A549 (cell line): Measurements from ENCODE around the gene TLR1. TPM values are rescaled to one million over a fixed set of nuclear protein-coding genes. Genes with fewer than 3 reads are reported as not detected.
"Not testable (repeated sequence)": the region's sequence is repeated elsewhere in the genome, so short reads cannot be mapped to it uniquely, and the experiment has no call there.

ENCODE experiments used
- ATAC-seq, 2 experiments: fragments of 200-7000 bp in 1 of 2; fragments of >200 bp in 1 of 2; cut with Nextera tagmentation in 1 of 2; cut with Tn5 transposase in 1 of 2; 3 replicates each; pipeline versions ENCODE4 v1.8.0 to v1.9.1; 2018 to 2020; ENCODE audit warnings: mild to moderate bottlenecking in 1 of 2, moderate library complexity in 1 of 2
- CTCF ChIA-PET: fragments of 300-600 bp; sonication (Branson Sonifier 250); formaldehyde crosslinking; extraction: SDS; loops from one replicate; lab custom pipeline; 2021; ENCODE audit warnings: antibody characterized with exemption, inconsistent platforms; lab: Yijun Ruan, JAX
- POLR2A ChIA-PET: fragments of 350-600 bp; formaldehyde crosslinking; extraction: SDS; loops from one replicate; lab custom pipeline; 2021; ENCODE audit warnings: antibody characterized with exemption, inconsistent platforms; lab: Yijun Ruan, JAX
- DNase-seq, 2 experiments: peaks; one replicate each; pipeline versions ENCODE4 v3.0.0 to v3.0.0-alpha.2; 2011 to 2016; ENCODE audit warnings: low read depth in 1 of 2, low spot score in 1 of 2
- FAIRE-seq: peaks from 2 replicates; lab custom pipeline; 2011; peaks lifted over from hg19 to GRCh38; lab: Jason Lieb, UNC
- H3K27ac ChIP-seq, 2 experiments: fragments of >200 bp; sonication (Bioruptor Twin); formaldehyde crosslinking; 3 replicates each; pipeline ENCODE4 v1.5.1; 2016 to 2017
- H3K4me1 ChIP-seq: fragments of >200 bp; sonication (Bioruptor Twin); formaldehyde crosslinking; 3 replicates; pipeline ENCODE4 v1.6.1; 2016
- H3K4me2 ChIP-seq: fragments of >200 bp; sonication (Bioruptor Twin); formaldehyde crosslinking; 3 replicates; pipeline ENCODE4 v1.6.1; 2016
- H3K4me3 ChIP-seq: fragments of >200 bp; sonication (Bioruptor Twin); formaldehyde crosslinking; 3 replicates; pipeline ENCODE4 v1.5.1; 2016
- H3K9me3 ChIP-seq: fragments of >200 bp; sonication (Bioruptor Twin); formaldehyde crosslinking; 3 replicates; pipeline ENCODE4 v1.6.1; 2016
- BCL3 ChIP-seq: fragments of >200 bp; sonication (Bioruptor Twin); formaldehyde crosslinking; IDR thresholded peaks from 3 replicates; pipeline ENCODE4 v1.6.1; 2016
- CBX8 ChIP-seq: fragments of 200-600 bp; sonication (generic); IDR thresholded peaks from 2 replicates; pipeline ENCODE4 v1.6.1; 2016
- CHD2 ChIP-seq: fragments of 150-350 bp; IDR thresholded peaks from 2 replicates; pipeline ENCODE4 v1.6.1; 2014; ENCODE audit warnings: low read length; ENCODE audit not compliant: partially characterized antibody
- CHD4 ChIP-seq: fragments of 200-600 bp; sonication (generic); IDR thresholded peaks from 2 replicates; pipeline ENCODE4 v1.6.1; 2016; ENCODE audit warnings: antibody characterized with exemption, mild to moderate bottlenecking, borderline replicate concordance
- EP300 ChIP-seq, 2 experiments: fragments of >200 bp; sonication (Bioruptor Twin); formaldehyde crosslinking; IDR thresholded peaks; 2 replicates in 1 of 2; 3 replicates in 1 of 2; pipeline ENCODE4 v1.6.1; 2016 to 2017
- FOXS1 ChIP-seq: fragments of 250-450 bp; sonication (Bioruptor Pico); IDR thresholded peaks from 2 replicates; pipeline ENCODE4 v1.5.0; 2020; ENCODE audit warnings: mild to moderate bottlenecking, moderate library complexity
- GATA3 ChIP-seq: IDR thresholded peaks from 2 replicates; pipeline ENCODE4 v1.6.1; 2012; ENCODE audit warnings: borderline replicate concordance
- HDAC2 ChIP-seq: fragments of 200-600 bp; sonication (generic); IDR thresholded peaks from 2 replicates; pipeline ENCODE4 v1.6.1; 2016
- HES2 ChIP-seq: fragments of >200 bp; sonication (Bioruptor Twin); formaldehyde crosslinking; IDR thresholded peaks from 2 replicates; pipeline ENCODE4 v1.6.1; 2016
- HEYL ChIP-seq: fragments of 250-450 bp; sonication (Bioruptor Pico); IDR thresholded peaks from 2 replicates; pipeline ENCODE4 v1.8.0; 2021; ENCODE audit warnings: mild to moderate bottlenecking, moderate library complexity
- HOXA7 ChIP-seq: fragments of 250-450 bp; sonication (Bioruptor Pico); IDR thresholded peaks from 2 replicates; pipeline ENCODE4 v1.5.0; 2020; ENCODE audit warnings: mild to moderate bottlenecking, moderate library complexity
- HOXB13 ChIP-seq: fragments of 250-450 bp; sonication (Bioruptor Pico); IDR thresholded peaks from 2 replicates; pipeline ENCODE4 v1.5.0; 2020; ENCODE audit warnings: low read depth, mild to moderate bottlenecking, moderate library complexity
- JUNB ChIP-seq: fragments of >200 bp; sonication (Bioruptor Twin); formaldehyde crosslinking; IDR thresholded peaks from 2 replicates; pipeline ENCODE4 v1.6.1; 2016
- KDM1A ChIP-seq: fragments of 200-600 bp; sonication (generic); IDR thresholded peaks from 2 replicates; pipeline ENCODE4 v1.6.1; 2016; ENCODE audit warnings: low read depth, mild to moderate bottlenecking
- MAFK ChIP-seq: fragments of 450-650 bp; IDR thresholded peaks from 2 replicates; pipeline ENCODE4 v1.6.1; 2014; ENCODE audit not compliant: partially characterized antibody
- NFE2L2 ChIP-seq: fragments of 150-350 bp; conservative IDR thresholded peaks from 2 replicates; pipeline ENCODE4 v1.6.1; 2014; ENCODE audit warnings: low read length
- NR3C1 ChIP-seq: fragments of >200 bp; sonication (Bioruptor Twin); formaldehyde crosslinking; IDR thresholded peaks from 3 replicates; pipeline ENCODE4 v1.6.1; 2017
- PBX3 ChIP-seq: IDR thresholded peaks from 2 replicates; pipeline ENCODE4 v1.6.1; 2012
- POLR2AphosphoS2 ChIP-seq: conservative IDR thresholded peaks from 2 replicates; pipeline ENCODE4 v1.6.1; 2012; ENCODE audit warnings: low read length, improper control_type of control experiment, inconsistent platforms
- RAD21 ChIP-seq, 2 experiments: fragments of >200 bp in 1 of 2; sonication (Bioruptor Twin) in 1 of 2; formaldehyde crosslinking in 1 of 2; IDR thresholded peaks in 1 of 2; conservative IDR thresholded peaks in 1 of 2; 2 replicates in 1 of 2; 3 replicates in 1 of 2; pipeline ENCODE4 v1.6.1; 2012 to 2018; ENCODE audit warnings: inconsistent platforms in 1 of 2
- RARB ChIP-seq: fragments of 250-450 bp; sonication (Bioruptor Pico); IDR thresholded peaks from 2 replicates; pipeline ENCODE4 v1.8.0; 2021; ENCODE audit warnings: mild to moderate bottlenecking, moderate library complexity
- SREBF2 ChIP-seq: fragments of 450-650 bp; IDR thresholded peaks from 2 replicates; pipeline ENCODE4 v1.6.1; 2014; ENCODE audit warnings: mild to moderate bottlenecking, moderate library complexity
- ZC3H11A ChIP-seq: fragments of 450-650 bp; IDR thresholded peaks from 2 replicates; pipeline ENCODE4 v1.6.1; 2014; ENCODE audit warnings: antibody characterized with exemption, mild to moderate bottlenecking
- ZNF302 ChIP-seq: fragments of 250-450 bp; sonication (Bioruptor Pico); IDR thresholded peaks from 2 replicates; pipeline ENCODE4 v1.9.0; 2021; ENCODE audit warnings: inconsistent platforms, mild to moderate bottlenecking, moderate library complexity
- WGBS: methylation state at CpG from one replicate; pipeline ENCODE4 v1.1.6; 2017; ENCODE audit errors: missing lambda C conversion rate; 5-methylcytosine and 5-hydroxymethylcytosine counted together
- polyA plus RNA-seq, 4 experiments: library from polyadenylated mRNA; depleted of rRNA in 3 of 4; stranded (reverse); fragments of >200 nt; fragmentation: RNase III in 1 of 4; extraction: RNeasy Plus Mini Kit Qiagen cat#74134 plus additional on column Dnase treatment in 1 of 4; gene quantifications; 2 replicates in 3 of 4; 3 replicates in 1 of 4; pipeline ENCODE4 v1.2.3, GENCODE V29; 2011 to 2017
- TF ChIP-seq, protein P1 (sequence below): fragments of 250-450 bp; sonication (Bioruptor Pico); IDR thresholded peaks from 2 replicates; pipeline ENCODE4 v1.5.0; 2021; ENCODE audit warnings: mild to moderate bottlenecking, moderate library complexity, borderline replicate concordance
- TF ChIP-seq, protein P2 (sequence below): fragments of 450-650 bp; IDR thresholded peaks from 2 replicates; pipeline ENCODE4 v1.6.1; 2014; ENCODE audit warnings: antibody characterized with exemption

TLR1 gene
- polyA plus RNA-seq, 2 of the 4 experiments (the other 2 are of a cell fraction): 0.83 to 2.6 TPM

GRCh38 chr4:38775326-38775725 lies 29.3 kb downstream of the TLR1 start:
- H3K27ac ChIP-seq: no peak overlapping the region
- FAIRE-seq (no peak), DNase-seq (no peak), ATAC-seq (no peak)
- WGBS: 67% methylated on average over 2 of the region's 2 CpGs
- ChIA-PET POLR2A (no interaction called here), CTCF (interaction anchor here (1.3 to 1.4 kb wide), 2 partner anchors 16 to 360 kb away, joined by 3 to 5 read pairs; no protein-coding TSS in a partner anchor)
- H3K4me1 ChIP-seq: 0 out of 3 replicates have a peak, but pooled peaks cover 3% of the 10 kb centered on the region
- H3K4me2 ChIP-seq: no peak overlapping the region
- H3K4me3 ChIP-seq: no peak overlapping the region
- no peaks in the 10 kb centered on the region for H3K9me3 ChIP-seq
- TF ChIP-seq KDM1A: no peak
- no peak for TF ChIP-seq HOXB13 (CRISPR knock-in tag)
- no peak for TF ChIP-seq PBX3
- no peak for TF ChIP-seq POLR2AphosphoS2
- TF ChIP-seq ZC3H11A: no peak
- TF ChIP-seq RAD21 (conservative IDR thresholded peaks at IDR 0.05 in 1 of 2, IDR thresholded peaks at IDR 0.05 in 1 of 2): no peak
- TF ChIP-seq, protein P1, sequence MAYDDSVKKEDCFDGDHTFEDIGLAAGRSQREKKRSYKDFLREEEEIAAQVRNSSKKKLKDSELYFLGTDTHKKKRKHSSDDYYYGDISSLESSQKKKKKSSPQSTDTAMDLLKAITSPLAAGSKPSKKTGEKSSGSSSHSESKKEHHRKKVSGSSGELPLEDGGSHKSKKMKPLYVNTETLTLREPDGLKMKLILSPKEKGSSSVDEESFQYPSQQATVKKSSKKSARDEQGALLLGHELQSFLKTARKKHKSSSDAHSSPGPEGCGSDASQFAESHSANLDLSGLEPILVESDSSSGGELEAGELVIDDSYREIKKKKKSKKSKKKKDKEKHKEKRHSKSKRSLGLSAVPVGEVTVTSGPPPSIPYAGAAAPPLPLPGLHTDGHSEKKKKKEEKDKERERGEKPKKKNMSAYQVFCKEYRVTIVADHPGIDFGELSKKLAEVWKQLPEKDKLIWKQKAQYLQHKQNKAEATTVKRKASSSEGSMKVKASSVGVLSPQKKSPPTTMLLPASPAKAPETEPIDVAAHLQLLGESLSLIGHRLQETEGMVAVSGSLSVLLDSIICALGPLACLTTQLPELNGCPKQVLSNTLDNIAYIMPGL: no peak

- Histone ChIP-seq H3K9me3 (no peaks in the 10 kb centered on the region), H3K27ac (no peak overlapping the region), H3K4me3 (no peak overlapping the region), H3K4me1 (0 out of 3 replicates have a peak, but pooled peaks cover 3% of the 10 kb centered on the region), H3K4me2 (no peak overlapping the region)
- FAIRE-seq: no peak
- CTCF ChIA-PET: interaction anchor here (1.2 to 5.2 kb wide), 3 partner anchors 9 to 15 kb away, joined by 3 to 27 read pairs (median 5); partner anchors contain the start of gene TLR10
- DNase-seq: no peak
- ATAC-seq: no peak
- POLR2A ChIA-PET: no interaction called here
- no peak for TF ChIP-seq ZNF302
- TF ChIP-seq FOXS1: no peak
- no peak for TF ChIP-seq RARB (CRISPR knock-in tag)
- no peak for TF ChIP-seq CHD4
- WGBS: 66% methylated on average over 8 of the region's 8 CpGs
Measured at GRCh38 chr4:38774181-38774955, 30.2 kb downstream of the TLR1 start.

GRCh38 chr4:38770281-38770680 lies 34.3 kb downstream of the TLR1 start:
- CTCF ChIA-PET: interaction anchor here (1.1 to 5.2 kb wide), 4 partner anchors 10 to 91 kb away, joined by 5 to 27 read pairs (median 6); partner anchors contain the start of gene TLR10
- POLR2A ChIA-PET, DNase-seq: not testable (repeated sequence)

GRCh38 chr4:38769857-38770256 lies 34.7 kb downstream of the TLR1 start:
- H3K9me3 ChIP-seq: no peaks in the 10 kb centered on the region
- no peak overlapping the region for H3K27ac ChIP-seq
- no peak for ATAC-seq
- ChIA-PET POLR2A (no interaction called here), CTCF (interaction anchor here (1.1 to 5.2 kb wide), 4 partner anchors 10 to 91 kb away, joined by 5 to 27 read pairs (median 6); partner anchors contain the start of genes TLR1 and TLR10)
- no peak overlapping the region for H3K4me2 ChIP-seq
- no peak overlapping the region for H3K4me3 ChIP-seq
- H3K4me1 ChIP-seq: no peaks in the 10 kb centered on the region
- no peak for DNase-seq
- no peak for FAIRE-seq
- 88% methylated on average over 2 of the region's 2 CpGs for WGBS
- TF ChIP-seq ZNF302 (no peak), HDAC2 (no peak), HOXB13 (CRISPR knock-in tag) (no peak), JUNB (no peak), HEYL (CRISPR knock-in tag) (no peak), MAFK (no peak), GATA3 (no peak), CHD2 (no peak), BCL3 (no peak), NR3C1 (no peak), HES2 (no peak), NFE2L2 (no peak), EP300 (IDR thresholded peaks at IDR 0.05) (no peak), SREBF2 (no peak), HOXA7 (CRISPR knock-in tag) (no peak), CBX8 (no peak)
- TF ChIP-seq, protein P2, sequence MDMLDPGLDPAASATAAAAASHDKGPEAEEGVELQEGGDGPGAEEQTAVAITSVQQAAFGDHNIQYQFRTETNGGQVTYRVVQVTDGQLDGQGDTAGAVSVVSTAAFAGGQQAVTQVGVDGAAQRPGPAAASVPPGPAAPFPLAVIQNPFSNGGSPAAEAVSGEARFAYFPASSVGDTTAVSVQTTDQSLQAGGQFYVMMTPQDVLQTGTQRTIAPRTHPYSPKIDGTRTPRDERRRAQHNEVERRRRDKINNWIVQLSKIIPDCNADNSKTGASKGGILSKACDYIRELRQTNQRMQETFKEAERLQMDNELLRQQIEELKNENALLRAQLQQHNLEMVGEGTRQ: no peak

More at GRCh38 chr4:38770281-38770680, 34.3 kb downstream of the TLR1 start:
- FAIRE-seq, H3K9me3 ChIP-seq, H3K4me1 ChIP-seq, H3K4me3 ChIP-seq, ATAC-seq, H3K27ac ChIP-seq, H3K4me2 ChIP-seq: not testable (repeated sequence)
- 73% methylated on average over 2 of the region's 2 CpGs for WGBS
